Measurements from ENCODE around the gene WDFY1. TPM values are rescaled to one million over a fixed set of nuclear protein-coding genes. Genes with fewer than 3 reads are reported as not detected.
A peak's percentile ranks its signal among the peaks of the same experiment; 100 is the strongest.
"Not testable (repeated sequence)": the region's sequence is repeated elsewhere in the genome, so short reads cannot be mapped to it uniquely, and the experiment has no call there.

Gene WDFY1
- total RNA-seq, 4 donors from 2014 or later: 12.0 to 25.7 (median 17.1) TPM

DNA sequence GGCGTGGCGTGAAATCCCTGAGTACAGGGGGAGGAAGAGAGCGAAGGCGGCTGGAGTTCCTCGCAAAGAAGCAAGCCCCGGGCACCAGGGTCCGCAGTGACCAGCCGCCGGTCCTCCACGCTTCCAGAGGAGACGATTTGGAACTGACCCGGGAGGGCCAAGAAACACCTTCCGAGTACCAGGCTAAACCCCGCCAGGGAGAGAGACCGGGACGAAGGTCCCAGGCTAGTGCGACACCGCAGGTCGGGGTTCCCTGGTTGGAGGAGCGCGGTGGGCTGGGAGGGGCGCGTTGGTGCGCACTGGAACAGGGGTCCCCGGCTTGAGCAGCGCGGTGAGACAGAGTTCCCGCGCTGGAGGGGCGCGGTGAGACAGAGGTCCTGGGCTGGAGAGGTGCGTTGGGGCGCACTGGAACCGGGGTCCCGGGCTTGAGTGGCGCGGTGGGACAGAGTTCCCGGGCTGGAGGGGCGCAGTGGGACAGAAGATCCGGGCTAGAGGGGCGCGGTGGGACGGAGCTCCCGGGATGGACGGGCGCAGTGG, 901 bp downstream of the WDFY1 start:
- peak overlapping the region; percentile 89 to 97 (median 92) for H3K27ac ChIP-seq
- H3K27me3 ChIP-seq: no peaks in the 10 kb centered on the region
- peak overlapping the region; percentile 77 to 92 (median 86) for H3K4me3 ChIP-seq
- in situ Hi-C loops (cut with MboI; ENCODE audit: low sequenced_read_pairs in 4 of 4): no loop called here
- peaks cover 20 to 27% of the 10 kb centered on the region in 2 donors for H3K4me1 ChIP-seq
- H3K36me3 ChIP-seq: no peaks in the 10 kb centered on the region
- intact Hi-C loops (cut with DNase I; ENCODE audit: low total_unique reads): loop anchor here (2.0 kb wide), 1 partner anchor 13 kb away; no protein-coding TSS in a partner anchor
- TF ChIP-seq, protein P1, sequence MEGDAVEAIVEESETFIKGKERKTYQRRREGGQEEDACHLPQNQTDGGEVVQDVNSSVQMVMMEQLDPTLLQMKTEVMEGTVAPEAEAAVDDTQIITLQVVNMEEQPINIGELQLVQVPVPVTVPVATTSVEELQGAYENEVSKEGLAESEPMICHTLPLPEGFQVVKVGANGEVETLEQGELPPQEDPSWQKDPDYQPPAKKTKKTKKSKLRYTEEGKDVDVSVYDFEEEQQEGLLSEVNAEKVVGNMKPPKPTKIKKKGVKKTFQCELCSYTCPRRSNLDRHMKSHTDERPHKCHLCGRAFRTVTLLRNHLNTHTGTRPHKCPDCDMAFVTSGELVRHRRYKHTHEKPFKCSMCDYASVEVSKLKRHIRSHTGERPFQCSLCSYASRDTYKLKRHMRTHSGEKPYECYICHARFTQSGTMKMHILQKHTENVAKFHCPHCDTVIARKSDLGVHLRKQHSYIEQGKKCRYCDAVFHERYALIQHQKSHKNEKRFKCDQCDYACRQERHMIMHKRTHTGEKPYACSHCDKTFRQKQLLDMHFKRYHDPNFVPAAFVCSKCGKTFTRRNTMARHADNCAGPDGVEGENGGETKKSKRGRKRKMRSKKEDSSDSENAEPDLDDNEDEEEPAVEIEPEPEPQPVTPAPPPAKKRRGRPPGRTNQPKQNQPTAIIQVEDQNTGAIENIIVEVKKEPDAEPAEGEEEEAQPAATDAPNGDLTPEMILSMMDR (IDR thresholded peaks at IDR 0.05 in 4 of 5, conservative IDR thresholded peaks at IDR 0.05 in 1 of 5): no peak
- TF ChIP-seq POLR2A (IDR thresholded peaks at IDR 0.05): no peak
- DNase-seq: no peak
- no peaks in the 10 kb centered on the region for H3K9me3 ChIP-seq
- ATAC-seq: peak; percentile 40 to 57

DNA sequence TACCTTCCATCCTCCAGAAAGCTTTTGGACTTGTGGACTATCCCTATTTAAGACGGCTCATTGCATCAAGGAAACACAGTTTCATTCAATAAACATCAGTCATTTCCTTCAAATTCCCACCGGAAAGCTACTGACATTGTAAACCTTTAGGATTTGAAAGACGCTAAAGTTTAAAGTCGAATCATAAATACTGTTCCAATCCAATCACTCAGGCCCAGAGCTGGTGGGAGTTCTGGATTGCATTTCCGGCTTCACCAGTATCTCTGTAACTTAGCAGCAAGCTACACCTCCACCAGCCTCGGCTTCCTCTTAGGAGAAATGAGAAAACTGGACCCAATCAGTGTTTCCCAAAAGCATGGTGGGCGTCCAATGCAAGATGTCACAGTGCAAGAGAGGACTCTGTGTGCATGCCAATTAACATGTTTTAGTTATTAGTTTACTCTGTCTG, 1.6 kb downstream of the WDFY1 start:
- no peaks in the 10 kb centered on the region for H3K36me3 ChIP-seq
- in situ Hi-C loops (cut with MboI; ENCODE audit: low sequenced_read_pairs in 4 of 4) (no loop called here), intact Hi-C loops (cut with DNase I; ENCODE audit: low total_unique reads) (loop anchor here (2.0 kb wide), 1 partner anchor 13 kb away; no protein-coding TSS in a partner anchor)
- H3K27ac ChIP-seq: peak overlapping the region; percentile 89 to 97 (median 92)
- H3K27me3 ChIP-seq: no peaks in the 10 kb centered on the region
- H3K4me1 ChIP-seq: peaks cover 25 to 27% of the 10 kb centered on the region in 2 donors
- H3K4me3 ChIP-seq: peak overlapping the region; percentile 77 to 92 (median 86)
- no peaks in the 10 kb centered on the region for H3K9me3 ChIP-seq
- no peak for ATAC-seq
- DNase-seq: no peak
- TF ChIP-seq, protein P1 (IDR thresholded peaks at IDR 0.05 in 4 of 5, conservative IDR thresholded peaks at IDR 0.05 in 1 of 5): no peak
- no peak for TF ChIP-seq POLR2A (IDR thresholded peaks at IDR 0.05)

DNA sequence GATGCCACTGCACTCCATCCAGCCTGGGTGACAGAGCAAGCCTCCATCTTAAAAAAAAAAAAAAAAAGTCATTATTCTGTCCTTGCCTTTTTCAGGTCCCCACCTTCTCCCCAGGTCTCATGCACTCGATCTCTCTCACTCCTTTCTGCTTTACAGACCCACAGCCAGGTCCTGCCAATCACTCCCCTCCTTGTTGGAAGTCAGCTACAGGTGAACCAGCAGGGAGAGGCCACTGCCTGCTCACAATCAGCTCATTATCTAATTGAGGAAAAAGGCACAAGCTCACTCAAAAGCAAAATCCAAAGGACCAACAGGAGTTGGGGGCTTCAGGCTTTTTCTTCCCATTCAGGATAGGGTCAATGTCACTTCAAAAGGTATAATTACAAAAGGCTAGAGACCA, 2.0 kb downstream of the WDFY1 start:
- peak overlapping the region in 3 of 4 donors; percentile 85 to 92 (median 86) for H3K4me3 ChIP-seq
- H3K27me3 ChIP-seq: no peaks in the 10 kb centered on the region
- TF ChIP-seq, protein P1 (IDR thresholded peaks at IDR 0.05 in 4 of 5, conservative IDR thresholded peaks at IDR 0.05 in 1 of 5): no peak
- no peak for TF ChIP-seq POLR2A (IDR thresholded peaks at IDR 0.05)
- no peaks in the 10 kb centered on the region for H3K36me3 ChIP-seq
- peaks cover 29% of the 10 kb centered on the region in 2 donors for H3K4me1 ChIP-seq
- in situ Hi-C loops (cut with MboI; ENCODE audit: low sequenced_read_pairs in 4 of 4): no loop called here
- intact Hi-C loops (cut with DNase I; ENCODE audit: low total_unique reads): no loop called here
- DNase-seq: no peak
- no peak for ATAC-seq
- H3K27ac ChIP-seq: peak overlapping the region; percentile 89 to 97 (median 92)
- H3K9me3 ChIP-seq: no peaks in the 10 kb centered on the region

DNA sequence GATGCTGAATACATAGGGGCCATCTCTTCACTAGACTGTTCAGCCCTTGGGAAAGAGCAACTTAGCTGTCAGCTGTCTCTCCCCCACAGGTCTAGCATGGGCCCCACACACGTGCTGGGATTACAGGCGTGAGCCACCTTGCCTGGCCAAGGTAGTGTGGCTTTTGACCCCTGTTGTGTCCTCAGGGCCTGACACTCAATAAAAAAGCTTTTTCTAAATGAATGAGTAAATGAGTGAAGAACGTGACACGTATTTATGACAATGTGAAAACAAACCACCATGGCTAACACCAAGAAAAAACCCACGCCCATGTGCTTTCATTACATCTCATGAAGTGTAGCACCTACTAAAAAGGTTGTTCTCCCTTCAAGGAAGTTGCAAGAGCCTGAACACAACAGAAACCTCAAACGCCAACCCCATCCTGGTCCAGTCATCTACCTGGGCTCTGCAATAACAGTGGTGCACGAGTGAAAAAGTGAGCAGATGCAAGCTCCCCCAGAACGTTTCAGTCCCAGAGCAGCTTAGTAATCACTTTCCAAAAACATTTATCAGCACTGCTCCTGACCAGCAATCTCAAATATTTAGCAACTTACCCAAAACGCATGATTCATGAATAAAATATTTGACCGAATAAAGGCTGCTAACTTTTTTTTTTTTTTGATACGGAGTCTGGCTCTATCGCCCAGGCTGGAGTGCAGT, 3.4 kb downstream of the WDFY1 start:
- TF ChIP-seq, protein P1 (IDR thresholded peaks at IDR 0.05 in 4 of 5, conservative IDR thresholded peaks at IDR 0.05 in 1 of 5): no peak
- no peak for TF ChIP-seq POLR2A (IDR thresholded peaks at IDR 0.05)
- no peaks in the 10 kb centered on the region for H3K36me3 ChIP-seq
- intact Hi-C loops (cut with DNase I; ENCODE audit: low total_unique reads) (no loop called here), in situ Hi-C loops (cut with MboI; ENCODE audit: low sequenced_read_pairs in 4 of 4) (no loop called here)
- ATAC-seq (peak in 1 of 2 donors; percentile 8), DNase-seq (no peak)
- H3K4me3 ChIP-seq: no peak overlapping the region
- peak overlapping the region; percentile 8 to 55 (median 32) for H3K27ac ChIP-seq
- H3K9me3 ChIP-seq: no peaks in the 10 kb centered on the region
- no peaks in the 10 kb centered on the region for H3K27me3 ChIP-seq
- peaks cover 43 to 44% of the 10 kb centered on the region in 2 donors for H3K4me1 ChIP-seq

DNA sequence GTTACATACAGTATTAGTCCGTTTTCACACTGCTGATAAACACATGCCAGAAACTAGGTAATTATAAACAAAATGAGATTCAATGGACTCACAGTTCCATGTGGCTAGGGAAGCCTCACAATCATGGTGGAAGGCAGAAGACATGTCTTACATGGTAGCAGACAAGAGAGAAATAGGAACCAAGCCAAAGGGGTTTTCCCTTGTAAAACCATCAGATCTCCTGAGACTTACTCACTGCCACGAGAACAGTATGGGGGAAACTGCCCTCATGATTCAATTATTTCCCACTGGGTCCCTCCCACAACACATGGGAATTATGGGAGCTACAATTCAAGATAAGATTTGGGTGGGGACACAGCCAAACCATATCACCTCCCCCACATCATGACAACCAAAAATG, 5.7 kb downstream of the WDFY1 start:
- in situ Hi-C loops (cut with MboI; ENCODE audit: low sequenced_read_pairs in 4 of 4); H3K9me3 ChIP-seq; H3K27me3 ChIP-seq; H3K4me3 ChIP-seq; ATAC-seq; intact Hi-C loops (cut with DNase I; ENCODE audit: low total_unique reads); H3K36me3 ChIP-seq; DNase-seq: not testable (repeated sequence)
- H3K27ac ChIP-seq: peak overlapping the region in 1 of 4 donors; percentile 9
- H3K4me1 ChIP-seq: peaks cover 57 to 62% of the 10 kb centered on the region in 2 donors
